Activated CD4-positive, alpha-beta memory T cell treated with anti-CD3 and anti-CD28 coated beads for 36 hours (primary cell): ENCODE measurements around the gene ZMYM3. TPM values are rescaled to one million over a fixed set of nuclear protein-coding genes. Genes with fewer than 3 reads are reported as not detected.
"Not testable (repeated sequence)": the region's sequence is repeated elsewhere in the genome, so short reads cannot be mapped to it uniquely, and the experiment has no call there.

Experiments used
- CTCF ChIA-PET: fragments of 350-600 bp; sonication (Branson Sonifier 250); formaldehyde crosslinking; loops from one replicate; lab custom pipeline; 2021; ENCODE audit warnings: antibody characterized with exemption, inconsistent platforms; lab: Charles Lee
- POLR2A ChIA-PET: fragments of 350-600 bp; sonication (Branson Sonifier 250); formaldehyde crosslinking; loops from one replicate; lab custom pipeline; 2021; ENCODE audit warnings: antibody characterized with exemption; lab: Charles Lee
- DNase-seq: peaks from one replicate; pipeline ENCODE4 v3.0.0-alpha.2; 2020
- H3K27ac Mint-ChIP-seq: one replicate; pipeline ENCODE4 v1.8.0; 2021; ENCODE audit warnings: mixed read lengths
- H3K27me3 Mint-ChIP-seq: one replicate; pipeline ENCODE4 v1.8.0; 2021; ENCODE audit warnings: mixed read lengths
- H3K36me3 Mint-ChIP-seq: one replicate; pipeline ENCODE4 v1.8.0; 2021; ENCODE audit warnings: mixed read lengths
- H3K4me1 Mint-ChIP-seq: one replicate; pipeline ENCODE4 v1.8.0; 2021; ENCODE audit warnings: low read depth, mixed read lengths
- H3K4me3 Mint-ChIP-seq: one replicate; pipeline ENCODE4 v1.8.0; 2021; ENCODE audit warnings: mild to moderate bottlenecking, mixed read lengths
- H3K9me3 Mint-ChIP-seq: one replicate; pipeline ENCODE4 v1.8.0; 2021; ENCODE audit warnings: mixed read lengths
- intact Hi-C: fragments of 100-400 bp; cut with micrococcal nuclease; formaldehyde crosslinking; loops from one replicate; pipeline ENCODE4 v1.15.1; 2023
- total RNA-seq, 2 experiments: library from RNA; stranded (reverse); gene quantifications; one replicate each; pipeline ENCODE4 v1.2.3, GENCODE V29; 2021

ZMYM3 gene
- total RNA-seq, 2 experiments from 2014 or later, result 17.2 to 17.5 TPM

DNA sequence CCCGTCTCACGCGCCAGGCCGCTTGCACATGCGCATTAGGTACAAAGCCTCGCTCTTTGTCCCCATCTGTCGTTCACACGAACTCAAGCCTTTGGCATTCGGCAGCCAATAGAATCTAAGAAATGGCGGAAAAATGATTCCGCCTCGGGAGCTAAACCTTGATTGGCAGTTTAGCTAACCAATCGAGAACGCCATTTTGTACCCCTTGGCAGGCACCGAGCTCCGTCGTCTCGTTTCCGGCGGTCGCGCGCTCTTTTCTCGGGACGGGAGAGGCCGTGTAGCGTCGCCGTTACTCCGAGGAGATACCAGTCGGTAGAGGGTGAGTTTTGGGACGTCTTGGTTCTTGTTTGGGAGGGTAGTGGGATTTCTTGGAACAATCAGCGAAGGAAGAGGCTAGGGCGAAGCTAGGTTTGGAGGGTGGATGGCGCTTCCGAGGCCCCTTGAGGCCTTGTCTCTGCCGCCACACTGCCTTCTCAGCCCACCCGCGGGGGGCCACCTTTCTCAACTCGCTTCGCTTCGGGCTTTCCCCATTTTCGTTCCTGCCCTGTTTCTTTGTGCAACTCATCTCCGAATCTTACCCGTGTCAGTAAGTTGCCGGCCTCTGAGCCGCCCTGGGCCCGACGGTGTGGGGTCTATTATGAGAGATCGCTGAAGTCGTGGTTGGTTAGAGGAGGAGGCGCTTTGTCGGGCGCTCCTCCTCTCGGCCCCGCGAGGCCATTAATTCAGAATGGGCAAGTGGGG, 29.6 kb upstream of the ZMYM3 start, which contains the start of gene NONO:
Gene NONO, plus strand, starts transcription at position 233 of the 741 bp plus-strand sequence. CDS start 7,003 bp downstream, outside the sequence.
- H3K4me3 Mint-ChIP-seq, result peak within 1 kb of the TSS; percentile 98
- H3K9me3 Mint-ChIP-seq, result no peaks in the 10 kb centered on the region
- H3K4me1 Mint-ChIP-seq, result peaks cover 10% of the 10 kb centered on the region
- peaks cover 20% of the 10 kb centered on the region for H3K36me3 Mint-ChIP-seq
- peak; percentile 85 for DNase-seq
- CTCF ChIA-PET, result interaction anchor here (0.9 to 2.1 kb wide), 5 partner anchors 30 to 165 kb away, joined by 3 to 5 read pairs (median 5); partner anchors contain the start of genes MED12, TAF1 and ZMYM3
- H3K27me3 Mint-ChIP-seq, result no peaks in the 10 kb centered on the region
- intact Hi-C loops, result loop anchor here (1.0 to 5.0 kb wide), 7 partner anchors 29 to 826 kb away; partner anchors contain the start of genes IL2RG, OGT, TAF1 and ZMYM3
- peak within 1 kb of the TSS; percentile 100 for H3K27ac Mint-ChIP-seq
- POLR2A ChIA-PET, result interaction anchor here (0.5 to 1.9 kb wide), 15 partner anchors 9 to 898 kb away, joined by 3 to 23 read pairs (median 4); partner anchors contain the start of genes IL2RG, MED12, PIN4 and TAF1

GRCh38 chrX:71282514-71283402, 28.8 kb upstream of the ZMYM3 start:
- ChIA-PET CTCF (interaction anchor here (0.9 to 2.1 kb wide), 5 partner anchors 29 to 164 kb away, joined by 3 to 5 read pairs (median 5); partner anchors contain the start of genes MED12, TAF1 and ZMYM3), POLR2A (interaction anchor here (0.5 to 1.9 kb wide), 14 partner anchors 9 to 899 kb away, joined by 3 to 23 read pairs (median 4); partner anchors contain the start of genes IL2RG, MED12, PIN4 and TAF1)
- intact Hi-C loops, result loop anchor here (1.0 to 5.0 kb wide), 7 partner anchors 28 to 825 kb away; partner anchors contain the start of genes IL2RG, OGT, TAF1 and ZMYM3
- peaks cover 9% of the 10 kb centered on the region for H3K4me1 Mint-ChIP-seq
- peak; percentile 82 for DNase-seq
- H3K9me3 Mint-ChIP-seq, result no peaks in the 10 kb centered on the region
- peak overlapping the region; percentile 98 for H3K4me3 Mint-ChIP-seq
- peak overlapping the region; percentile 100 for H3K27ac Mint-ChIP-seq
- no peaks in the 10 kb centered on the region for H3K27me3 Mint-ChIP-seq
- H3K36me3 Mint-ChIP-seq, result peaks cover 20% of the 10 kb centered on the region

GRCh38 chrX:71281300-71281699, 27.4 kb upstream of the ZMYM3 start:
- intact Hi-C loops, result loop anchor here (5.0 kb wide), 2 partner anchors 169 to 824 kb away; partner anchors contain the start of gene IL2RG

DNA sequence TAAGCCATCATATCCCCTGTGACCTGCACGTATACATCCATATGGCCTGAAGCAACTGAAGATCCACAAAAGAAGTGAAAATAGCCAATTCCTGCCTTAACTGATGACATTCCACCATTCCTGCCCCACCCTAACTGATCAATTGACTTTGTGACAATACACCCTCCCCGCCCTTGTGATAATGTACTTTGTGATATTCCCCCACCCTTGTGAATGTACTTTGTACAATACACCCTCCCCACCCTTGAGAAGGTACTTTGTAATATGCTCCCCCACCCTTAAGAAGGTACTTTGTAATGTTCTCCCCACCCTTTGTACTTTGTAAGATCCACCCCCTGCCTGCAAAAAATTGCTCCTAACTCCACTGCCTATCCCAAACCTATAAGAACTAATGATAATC, 18.4 kb upstream of the ZMYM3 start:
- H3K27ac Mint-ChIP-seq, H3K4me1 Mint-ChIP-seq, DNase-seq, H3K9me3 Mint-ChIP-seq, CTCF ChIA-PET, intact Hi-C loops, H3K4me3 Mint-ChIP-seq, POLR2A ChIA-PET, H3K36me3 Mint-ChIP-seq, H3K27me3 Mint-ChIP-seq: not testable (repeated sequence)

More at GRCh38 chrX:71281300-71281699, 27.4 kb upstream of the ZMYM3 start:
- H3K36me3 Mint-ChIP-seq, result peaks cover 18% of the 10 kb centered on the region
- CTCF ChIA-PET, POLR2A ChIA-PET, DNase-seq, H3K4me1 Mint-ChIP-seq, H3K27me3 Mint-ChIP-seq, H3K4me3 Mint-ChIP-seq, H3K27ac Mint-ChIP-seq, H3K9me3 Mint-ChIP-seq: not testable (repeated sequence)

- CTCF ChIA-PET, result no interaction called here
- no peaks in the 10 kb centered on the region for H3K4me1 Mint-ChIP-seq
Observed at GRCh38 chrX:71269801-71270395, 16.0 kb upstream of the ZMYM3 start.

GRCh38 chrX:71268624-71269023, 14.7 kb upstream of the ZMYM3 start:
- H3K9me3 Mint-ChIP-seq, H3K27me3 Mint-ChIP-seq, CTCF ChIA-PET, DNase-seq, H3K27ac Mint-ChIP-seq, H3K4me1 Mint-ChIP-seq, intact Hi-C loops, H3K4me3 Mint-ChIP-seq, POLR2A ChIA-PET, H3K36me3 Mint-ChIP-seq: not testable (repeated sequence)

More at GRCh38 chrX:71269801-71270395, 16.0 kb upstream of the ZMYM3 start:
- H3K27ac Mint-ChIP-seq, result no peak overlapping the region
- no peaks in the 10 kb centered on the region for H3K36me3 Mint-ChIP-seq
- intact Hi-C loops, result no loop called here
- H3K9me3 Mint-ChIP-seq, result no peaks in the 10 kb centered on the region
- H3K4me3 Mint-ChIP-seq, result no peak overlapping the region
- POLR2A ChIA-PET, result no interaction called here
- H3K27me3 Mint-ChIP-seq, result no peaks in the 10 kb centered on the region
- no peak for DNase-seq

DNA sequence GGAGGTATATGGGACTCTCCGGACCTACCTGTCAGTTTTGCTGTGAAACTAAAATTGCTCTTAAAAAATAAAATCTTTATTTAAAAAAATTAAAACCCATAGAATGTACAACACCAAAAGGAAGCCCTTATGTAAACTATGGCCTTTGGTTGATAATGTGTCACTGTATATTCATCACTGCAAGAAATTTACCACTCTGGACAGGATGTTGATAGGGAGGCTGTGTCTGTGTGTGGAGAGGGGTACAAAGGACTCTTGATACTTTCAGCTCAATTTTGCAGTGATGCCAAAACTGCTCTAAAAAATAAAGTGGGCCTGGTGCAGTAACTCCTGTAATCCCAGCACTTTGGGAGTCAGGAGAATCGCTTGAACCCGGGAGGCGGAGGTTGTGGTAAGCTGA, 2.9 kb upstream of the ZMYM3 start:
- ChIA-PET POLR2A (no interaction called here), CTCF (no interaction called here)
- no peaks in the 10 kb centered on the region for H3K36me3 Mint-ChIP-seq
- peaks cover 14% of the 10 kb centered on the region for H3K4me1 Mint-ChIP-seq
- no peaks in the 10 kb centered on the region for H3K27me3 Mint-ChIP-seq
- no peak overlapping the region for H3K4me3 Mint-ChIP-seq
- no peak overlapping the region for H3K27ac Mint-ChIP-seq
- intact Hi-C loops, result no loop called here
- no peak for DNase-seq
- no peaks in the 10 kb centered on the region for H3K9me3 Mint-ChIP-seq

- Mint-ChIP-seq H3K36me3 (no peaks in the 10 kb centered on the region), H3K27me3 (no peaks in the 10 kb centered on the region), H3K9me3 (no peaks in the 10 kb centered on the region), H3K4me3 (no peak overlapping the region), H3K27ac (no peak overlapping the region), H3K4me1 (peaks cover 22% of the 10 kb centered on the region)
- DNase-seq, result no peak
- intact Hi-C loops, result no loop called here
- ChIA-PET POLR2A (no interaction called here), CTCF (no interaction called here)
Observed at GRCh38 chrX:71256051-71256450, 2.1 kb upstream of the ZMYM3 start.

DNA sequence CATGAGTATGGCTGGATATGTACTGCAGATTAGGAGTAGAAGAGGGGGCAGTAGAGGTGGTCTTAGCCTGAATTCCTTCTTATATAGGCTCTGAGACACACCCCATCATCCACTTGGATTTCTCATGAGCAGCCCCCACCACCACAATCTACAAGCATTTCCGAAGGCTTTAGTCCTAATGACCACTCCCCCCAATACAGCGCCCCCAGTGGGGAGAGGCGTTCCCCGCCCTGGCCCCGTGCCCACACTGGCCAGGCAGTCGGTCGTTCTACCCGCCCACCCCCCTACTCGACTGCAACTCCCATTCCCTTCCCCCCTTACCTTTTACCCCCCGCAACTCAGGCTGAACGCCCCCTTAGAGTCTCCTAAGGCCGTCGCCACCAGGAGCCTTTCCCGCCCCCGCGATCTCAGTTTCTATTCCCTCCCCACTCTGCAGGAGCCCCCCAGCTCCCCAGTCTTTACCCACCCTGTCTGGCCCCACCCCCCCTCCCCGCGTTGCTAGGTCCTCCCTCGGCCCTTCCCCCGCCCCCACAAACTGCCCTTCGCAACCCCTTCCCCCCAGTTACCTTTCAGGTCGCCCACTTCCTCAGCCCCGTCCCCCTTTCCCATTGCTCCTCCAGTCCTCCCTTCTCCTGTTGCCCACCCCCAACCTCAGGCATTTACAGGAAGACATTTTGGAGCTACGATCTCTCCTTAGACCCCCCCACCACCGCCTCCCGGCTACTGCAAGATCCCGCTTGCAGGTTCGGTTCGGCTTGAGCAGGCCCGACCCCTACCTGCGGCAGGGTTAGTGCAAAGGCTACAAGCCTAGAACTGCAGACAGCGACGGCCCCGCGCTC, 468 bp downstream of the ZMYM3 start:
- POLR2A ChIA-PET, result interaction anchor here (1.2 kb wide), 2 partner anchors 30 to 72 kb away, joined by 5 to 6 read pairs; partner anchors contain the start of gene NONO
- peak overlapping the region; percentile 73 for H3K27ac Mint-ChIP-seq
- peaks cover 7% of the 10 kb centered on the region for H3K36me3 Mint-ChIP-seq
- intact Hi-C loops, result loop anchor here (1.0 to 5.0 kb wide), 5 partner anchors 30 to 185 kb away; partner anchors contain the start of genes NONO, SNX12 and TAF1
- H3K4me3 Mint-ChIP-seq, result peak overlapping the region; percentile 86
- H3K9me3 Mint-ChIP-seq, result no peaks in the 10 kb centered on the region
- CTCF ChIA-PET, result interaction anchor here (0.9 to 1.0 kb wide), 2 partner anchors 30 to 72 kb away, joined by 3 to 4 read pairs; partner anchors contain the start of gene NONO
- no peaks in the 10 kb centered on the region for H3K27me3 Mint-ChIP-seq
- H3K4me1 Mint-ChIP-seq, result peaks cover 25% of the 10 kb centered on the region
- peak; percentile 59 for DNase-seq

GRCh38 chrX:71252221-71252620, 1.7 kb downstream of the ZMYM3 start:
- Mint-ChIP-seq H3K9me3 (no peaks in the 10 kb centered on the region), H3K27ac (no peak overlapping the region), H3K27me3 (no peaks in the 10 kb centered on the region), H3K36me3 (peaks cover 9% of the 10 kb centered on the region), H3K4me1 (peaks cover 25% of the 10 kb centered on the region), H3K4me3 (peak overlapping the region; percentile 86)
- no peak for DNase-seq
- ChIA-PET CTCF (no interaction called here), POLR2A (no interaction called here)
- intact Hi-C loops, result loop anchor here (5.0 kb wide), 2 partner anchors 55 to 70 kb away; no protein-coding TSS in a partner anchor
